Activated CD4-positive, CD25-positive, alpha-beta regulatory T cell treated with anti-CD3 and anti-CD28 coated beads, Interleukin-2, amount 50 U/mL, for 72 hours (primary cell): ENCODE measurements around the gene EBF4.
A peak's percentile ranks its signal among the peaks of the same experiment; 100 is the strongest.

Experiments used
- DNase-seq: peaks from one replicate; pipeline ENCODE4 v3.0.0; 2021

Gene EBF4

GRCh38 chr20:2692036-2692885 lies at the start of gene EBF4:
TSS of gene EBF4 (plus strand) at chr20:2692780. CDS start at chr20:2693646, 866 bp downstream.
- DNase-seq = peak; percentile 29

GRCh38 chr20:2643708-2644107 lies 48.9 kb upstream of the EBF4 start:
- DNase-seq = no peak

- DNase-seq = peak; percentile 98
Measured at GRCh38 chr20:2651772-2652723, 40.5 kb upstream of the EBF4 start, which contains the start of gene NOP56. TSS of gene NOP56 (plus strand) at chr20:2652632. CDS start at chr20:2652661, 29 bp downstream.

- no peak for DNase-seq
Measured at GRCh38 chr20:2652724-2653555, 39.6 kb upstream of the EBF4 start.

- no peak for DNase-seq
Measured at GRCh38 chr20:2653556-2654383, 38.8 kb upstream of the EBF4 start.

- DNase-seq = no peak
Measured at GRCh38 chr20:2654384-2654822, 38.2 kb upstream of the EBF4 start.

- DNase-seq = no peak
Measured at GRCh38 chr20:2654831-2655230, 37.7 kb upstream of the EBF4 start.

GRCh38 chr20:2655331-2656116 lies 37.1 kb upstream of the EBF4 start:
- no peak for DNase-seq

- DNase-seq = no peak
Measured at GRCh38 chr20:2656471-2657117, 36.0 kb upstream of the EBF4 start.

- DNase-seq = no peak
Measured at GRCh38 chr20:2657241-2657640, 35.3 kb upstream of the EBF4 start.

GRCh38 chr20:2657674-2658073 lies 34.9 kb upstream of the EBF4 start:
- no peak for DNase-seq

GRCh38 chr20:2658414-2659354 lies 33.9 kb upstream of the EBF4 start:
- DNase-seq = no peak

- no peak for DNase-seq
Measured at GRCh38 chr20:2659547-2659946, 33.0 kb upstream of the EBF4 start.

- DNase-seq = no peak
Measured at GRCh38 chr20:2663364-2663886, 29.2 kb upstream of the EBF4 start.

GRCh38 chr20:2663887-2664719 lies 28.5 kb upstream of the EBF4 start, which contains the start of gene IDH3B:
TSS of gene IDH3B (minus strand) at chr20:2664216. CDS start at chr20:2664188, 28 bp downstream.
- peak; percentile 89 for DNase-seq

GRCh38 chr20:2671977-2672376 lies 20.6 kb upstream of the EBF4 start:
- DNase-seq = no peak

GRCh38 chr20:2672446-2672845 lies 20.1 kb upstream of the EBF4 start:
- no peak for DNase-seq

GRCh38 chr20:2673453-2673852 lies 19.1 kb upstream of the EBF4 start:
- no peak for DNase-seq
